ENCODE results near the gene CYP3A7.

CYP3A7 gene

DNA sequence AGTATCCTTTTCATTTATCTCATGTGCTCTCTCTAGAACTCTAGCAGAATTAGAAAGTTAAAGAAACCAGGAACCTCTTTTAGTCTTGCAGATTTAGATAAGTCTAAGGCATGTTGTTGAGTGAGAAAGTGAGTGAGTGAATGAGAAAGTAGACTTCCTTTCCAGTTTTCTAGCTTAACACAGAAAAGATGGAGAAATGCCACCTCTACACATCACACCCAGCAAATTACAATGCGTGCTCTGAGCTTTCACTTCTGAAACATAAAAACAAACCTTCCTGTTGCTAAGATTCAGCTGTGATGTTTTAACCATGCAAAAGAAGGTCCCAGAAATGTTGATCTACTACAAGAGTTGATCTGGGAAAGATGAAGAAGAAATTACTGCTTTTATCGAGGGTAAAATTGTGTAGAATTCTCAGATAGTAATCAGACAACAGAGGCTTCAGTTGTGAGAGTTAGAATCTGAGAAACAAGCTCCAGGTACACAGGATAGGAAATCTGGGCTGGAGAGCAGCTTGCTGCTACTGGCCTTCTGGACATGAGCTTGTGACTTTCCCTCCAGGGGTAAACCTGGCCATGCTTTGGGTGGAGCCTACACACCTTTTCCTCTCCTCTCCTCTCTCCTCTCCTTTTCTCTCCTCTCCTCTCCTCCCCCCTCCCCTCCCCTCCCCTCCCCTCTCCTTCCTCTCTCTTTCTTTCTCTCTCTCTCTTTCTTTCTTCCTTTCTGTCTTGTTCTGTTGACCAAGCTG lies 59.8 kb downstream of the CYP3A7 start:
- H3K36me3 ChIP-seq (ENCODE audit: insufficient read depth, low read length): no peaks in the 10 kb centered on the region
- no peaks in the 10 kb centered on the region for H3K9me3 ChIP-seq (ENCODE audit: low read length)
- no peaks in the 10 kb centered on the region for H3K4me1 ChIP-seq (ENCODE audit: insufficient read depth, low read length, severe bottlenecking)
- H4K20me1 ChIP-seq (ENCODE audit: insufficient read depth, low read length): no peaks in the 10 kb centered on the region
- H2AFZ ChIP-seq (ENCODE audit: low read length): no peak overlapping the region
- no peak for TF ChIP-seq CTCF (IDR thresholded peaks at IDR 0.05; ENCODE audit: low read length)
- no peak for TF ChIP-seq EZH2 (IDR thresholded peaks at IDR 0.05; ENCODE audit: borderline replicate concordance, low read length)
- no peak overlapping the region for H3K27ac ChIP-seq (ENCODE audit: low read depth, low read length, poor library complexity, severe bottlenecking)
- H3K9ac ChIP-seq (ENCODE audit: low read length): no peak overlapping the region
- H3K27me3 ChIP-seq (ENCODE audit: insufficient read depth, low read length): no peaks in the 10 kb centered on the region
- no peak overlapping the region for H3K4me2 ChIP-seq (ENCODE audit: low read length)
- H3K4me3 ChIP-seq (ENCODE audit: low read depth, low read length, poor library complexity, severe bottlenecking): no peak overlapping the region
- H3K9me2 ChIP-seq (ENCODE audit: low read depth, low read length): no peaks in the 10 kb centered on the region
- no peaks in the 10 kb centered on the region for H3K79me2 ChIP-seq (ENCODE audit: insufficient read depth, low read length)
- no peaks in the 10 kb centered on the region for H3F3A ChIP-seq (ENCODE audit: insufficient read depth, low read length)

- Histone ChIP-seq H3F3A (ENCODE audit: insufficient read depth, low read length) (no peaks in the 10 kb centered on the region), H3K36me3 (ENCODE audit: insufficient read depth, low read length) (no peaks in the 10 kb centered on the region), H3K27ac (ENCODE audit: low read depth, low read length, poor library complexity, severe bottlenecking) (no peak overlapping the region), H3K27me3 (ENCODE audit: insufficient read depth, low read length) (no peaks in the 10 kb centered on the region), H3K9me2 (ENCODE audit: low read depth, low read length) (no peaks in the 10 kb centered on the region), H3K9me3 (ENCODE audit: low read length) (no peaks in the 10 kb centered on the region), H3K4me2 (ENCODE audit: low read length) (no peak overlapping the region), H3K9ac (ENCODE audit: low read length) (no peak overlapping the region), H3K4me3 (ENCODE audit: low read depth, low read length, poor library complexity, severe bottlenecking) (no peak overlapping the region), H4K20me1 (ENCODE audit: insufficient read depth, low read length) (no peaks in the 10 kb centered on the region), H2AFZ (ENCODE audit: low read length) (no peak overlapping the region), H3K4me1 (ENCODE audit: insufficient read depth, low read length, severe bottlenecking) (no peaks in the 10 kb centered on the region), H3K79me2 (ENCODE audit: insufficient read depth, low read length) (no peaks in the 10 kb centered on the region)
- TF ChIP-seq EZH2 (IDR thresholded peaks at IDR 0.05; ENCODE audit: borderline replicate concordance, low read length): no peak
- no peak for TF ChIP-seq CTCF (IDR thresholded peaks at IDR 0.05; ENCODE audit: low read length)
These were observed 62.4 kb downstream of the CYP3A7 start for GRCh38 chr7:99672573-99672972.

DNA sequence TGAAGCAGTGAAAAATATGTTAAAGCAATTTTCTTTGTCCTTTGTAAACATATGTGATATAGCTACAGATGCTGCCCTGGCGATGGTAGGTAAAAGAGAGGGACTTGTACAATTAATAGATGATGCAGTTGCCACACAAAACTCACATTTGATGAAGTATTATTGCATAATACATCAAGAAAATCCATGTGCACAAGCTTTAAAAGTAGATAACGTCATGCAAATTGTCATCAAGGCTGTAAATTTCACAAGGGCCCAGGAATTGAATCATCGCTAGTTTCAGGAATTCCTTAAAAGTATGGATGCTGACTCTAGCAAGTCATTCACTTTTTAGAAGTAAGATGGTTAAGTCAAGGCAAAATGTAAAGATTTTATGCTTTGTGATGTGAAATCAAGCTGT lies 65.2 kb downstream of the CYP3A7 start:
- no peaks in the 10 kb centered on the region for H4K20me1 ChIP-seq (ENCODE audit: insufficient read depth, low read length)
- no peaks in the 10 kb centered on the region for H3K4me1 ChIP-seq (ENCODE audit: insufficient read depth, low read length, severe bottlenecking)
- H3K79me2 ChIP-seq (ENCODE audit: insufficient read depth, low read length): no peaks in the 10 kb centered on the region
- H3F3A ChIP-seq (ENCODE audit: insufficient read depth, low read length): no peaks in the 10 kb centered on the region
- H3K4me2 ChIP-seq (ENCODE audit: low read length): no peak overlapping the region
- no peak overlapping the region for H3K4me3 ChIP-seq (ENCODE audit: low read depth, low read length, poor library complexity, severe bottlenecking)
- H3K27me3 ChIP-seq (ENCODE audit: insufficient read depth, low read length): no peaks in the 10 kb centered on the region
- H3K36me3 ChIP-seq (ENCODE audit: insufficient read depth, low read length): no peaks in the 10 kb centered on the region
- H2AFZ ChIP-seq (ENCODE audit: low read length): no peak overlapping the region
- no peak overlapping the region for H3K9ac ChIP-seq (ENCODE audit: low read length)
- H3K9me3 ChIP-seq (ENCODE audit: low read length): no peaks in the 10 kb centered on the region
- no peak overlapping the region for H3K27ac ChIP-seq (ENCODE audit: low read depth, low read length, poor library complexity, severe bottlenecking)
- TF ChIP-seq EZH2 (IDR thresholded peaks at IDR 0.05; ENCODE audit: borderline replicate concordance, low read length) (no peak), CTCF (IDR thresholded peaks at IDR 0.05; ENCODE audit: low read length) (no peak)
- no peaks in the 10 kb centered on the region for H3K9me2 ChIP-seq (ENCODE audit: low read depth, low read length)
